ENCODE data around the gene FN3K.
A peak's percentile ranks its signal among the peaks of the same experiment; 100 is the strongest.

Gene FN3K

DNA sequence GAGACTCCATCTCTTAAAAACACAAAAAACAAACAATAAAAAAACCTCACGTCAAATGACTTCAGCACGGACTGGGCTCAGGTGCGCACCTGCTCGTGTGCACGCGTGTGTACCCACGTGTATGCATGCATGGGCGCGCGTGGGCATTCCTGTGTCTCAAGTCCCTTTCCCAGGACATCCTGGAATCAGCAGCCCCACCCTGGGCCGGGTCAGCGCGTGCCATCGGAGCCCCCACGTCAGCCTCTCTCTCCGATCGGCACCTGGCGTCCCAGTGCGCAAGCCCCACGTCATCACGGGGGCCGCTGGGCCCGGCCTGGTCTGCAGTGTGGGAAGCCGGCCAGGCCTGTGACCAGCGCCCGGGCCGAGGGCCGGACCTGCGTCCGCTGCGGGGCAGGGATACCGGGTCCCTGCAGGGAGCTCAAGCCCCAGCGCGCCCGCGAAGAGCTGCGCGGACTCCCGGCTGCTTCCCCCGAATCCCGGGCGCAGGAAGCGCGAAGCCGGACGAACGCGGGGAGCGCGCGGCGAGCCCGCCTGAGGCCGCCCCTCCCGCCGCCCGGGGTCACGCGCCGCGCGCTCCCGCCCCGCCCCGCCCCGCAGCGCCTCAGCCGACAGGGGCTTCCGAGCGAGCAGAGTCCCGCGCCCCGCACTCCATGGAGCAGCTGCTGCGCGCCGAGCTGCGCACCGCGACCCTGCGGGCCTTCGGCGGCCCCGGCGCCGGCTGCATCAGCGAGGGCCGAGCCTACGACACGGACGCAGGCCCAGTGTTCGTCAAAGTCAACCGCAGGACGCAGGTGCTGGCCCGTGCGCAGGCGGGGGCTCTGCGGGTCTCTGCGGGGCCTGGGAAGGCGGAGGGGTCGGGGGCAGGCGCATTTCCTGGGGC, at the start of gene FN3K:
Gene FN3K, plus strand, starts transcription at position 629 of the 880 bp plus-strand sequence. Its CDS starts 22 bp downstream, at position 651.
- peak; percentile 13 for DNase-seq (ENCODE audit: low spot score)

DNA sequence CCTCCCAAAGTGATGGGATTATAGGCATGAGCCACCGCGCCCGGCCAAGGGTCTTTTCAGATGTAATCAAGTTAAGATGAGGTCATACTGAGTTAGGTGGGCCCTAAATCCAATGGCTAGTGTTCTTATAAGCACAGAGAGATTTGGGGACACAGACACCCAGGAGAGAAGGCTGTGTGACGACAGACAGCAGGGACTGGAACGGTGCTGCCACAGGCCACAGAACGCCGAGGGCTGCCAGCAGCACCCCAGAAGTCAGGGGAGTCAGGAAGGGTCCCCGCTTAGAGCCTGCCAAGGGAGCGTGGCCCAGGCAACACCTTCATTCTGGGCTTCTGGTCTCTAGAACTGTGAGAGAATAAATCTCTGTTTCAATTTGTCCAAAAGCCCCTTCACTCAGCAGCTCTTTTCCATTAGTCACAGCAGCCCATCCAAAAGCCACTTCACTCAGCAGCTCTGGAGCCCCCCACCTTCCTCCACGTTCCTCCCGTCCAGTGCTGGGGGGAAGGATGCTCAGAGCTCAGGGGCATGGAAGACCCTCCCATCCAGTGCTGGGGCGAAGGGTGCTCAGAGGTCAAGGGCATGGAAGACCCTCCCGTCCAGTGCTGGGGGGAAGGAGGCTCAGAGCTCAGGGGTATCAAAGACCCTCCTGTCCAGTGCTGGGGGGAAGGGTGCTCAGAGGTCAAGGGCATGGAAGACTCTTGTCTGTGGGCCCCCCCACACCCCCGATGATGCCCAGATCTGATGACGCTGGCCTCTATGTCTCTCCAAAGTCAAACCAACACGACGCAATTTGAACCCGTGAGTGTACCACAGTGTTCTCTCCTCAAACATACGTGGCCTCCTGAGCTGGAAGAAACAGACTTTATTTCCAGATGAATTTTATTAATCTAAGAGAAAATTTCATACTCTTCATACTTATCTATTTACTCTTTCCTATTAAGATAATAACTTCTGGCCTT, 48.8 kb upstream of the FN3K start:
- DNase-seq (ENCODE audit: low spot score), result no peak

DNA sequence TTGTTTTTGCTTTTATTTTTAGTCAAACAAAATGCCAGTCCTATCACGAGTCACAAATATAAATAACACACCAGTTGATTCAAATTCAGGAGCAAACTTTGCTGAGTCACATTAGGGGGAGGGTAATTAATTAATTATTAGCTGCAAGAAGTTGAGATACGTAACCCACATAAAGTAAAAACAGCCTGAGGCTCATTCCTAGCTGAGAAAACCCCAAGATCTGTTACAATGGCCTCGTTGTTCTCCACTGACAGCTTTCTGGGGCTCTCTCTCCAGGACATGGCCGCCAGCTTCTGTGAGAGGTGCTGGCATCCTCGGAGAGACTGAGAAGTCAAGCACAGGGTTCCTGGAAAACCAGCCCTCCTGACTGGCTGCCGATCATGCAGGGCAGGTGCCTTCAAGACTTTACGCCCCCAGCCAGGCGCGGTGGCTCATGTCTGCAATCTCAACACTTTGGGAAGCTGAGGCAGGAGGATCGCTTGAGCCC, 48.0 kb upstream of the FN3K start:
- no peak for DNase-seq (ENCODE audit: low spot score)

DNA sequence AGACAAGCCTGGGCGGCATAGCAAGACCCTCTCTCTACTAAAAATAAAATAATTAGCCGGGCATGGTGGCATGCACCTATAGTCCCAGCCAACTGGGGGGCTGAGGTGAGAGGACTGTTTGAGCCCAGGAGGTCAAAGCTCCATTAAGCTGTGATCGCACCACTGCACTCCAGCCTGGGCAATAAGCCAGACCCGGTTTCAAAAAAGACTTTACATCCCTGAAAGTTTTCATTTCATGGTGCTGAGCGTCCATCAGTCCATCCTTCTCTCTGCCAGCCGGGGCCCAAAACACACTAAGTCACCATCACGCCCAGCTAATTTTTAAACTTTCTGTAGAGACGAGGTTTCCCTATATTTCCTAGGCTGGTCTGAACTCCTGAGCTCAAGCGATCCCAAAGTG, 47.5 kb upstream of the FN3K start:
- DNase-seq (ENCODE audit: low spot score), result no peak

DNA sequence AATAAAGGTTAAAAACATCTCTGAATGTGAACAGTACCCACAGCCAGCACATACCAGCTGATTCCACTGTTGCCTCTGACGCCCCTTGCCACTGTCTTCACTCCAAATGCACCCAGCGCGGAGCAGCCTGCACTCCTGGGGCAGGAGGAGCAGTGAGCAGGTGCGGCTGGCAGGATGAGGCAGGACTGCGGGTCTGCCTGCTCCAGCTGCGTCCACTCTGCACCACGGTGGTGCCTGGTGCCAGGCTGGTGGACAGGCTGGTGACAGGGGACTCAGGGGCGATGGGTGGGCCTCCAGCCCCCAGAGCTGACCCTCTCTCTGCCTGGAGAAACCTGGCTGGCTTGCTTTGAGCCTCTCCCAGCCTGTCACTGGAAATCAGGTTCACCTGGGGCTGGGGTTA, 46.3 kb upstream of the FN3K start:
- DNase-seq (ENCODE audit: low spot score), result no peak

DNA sequence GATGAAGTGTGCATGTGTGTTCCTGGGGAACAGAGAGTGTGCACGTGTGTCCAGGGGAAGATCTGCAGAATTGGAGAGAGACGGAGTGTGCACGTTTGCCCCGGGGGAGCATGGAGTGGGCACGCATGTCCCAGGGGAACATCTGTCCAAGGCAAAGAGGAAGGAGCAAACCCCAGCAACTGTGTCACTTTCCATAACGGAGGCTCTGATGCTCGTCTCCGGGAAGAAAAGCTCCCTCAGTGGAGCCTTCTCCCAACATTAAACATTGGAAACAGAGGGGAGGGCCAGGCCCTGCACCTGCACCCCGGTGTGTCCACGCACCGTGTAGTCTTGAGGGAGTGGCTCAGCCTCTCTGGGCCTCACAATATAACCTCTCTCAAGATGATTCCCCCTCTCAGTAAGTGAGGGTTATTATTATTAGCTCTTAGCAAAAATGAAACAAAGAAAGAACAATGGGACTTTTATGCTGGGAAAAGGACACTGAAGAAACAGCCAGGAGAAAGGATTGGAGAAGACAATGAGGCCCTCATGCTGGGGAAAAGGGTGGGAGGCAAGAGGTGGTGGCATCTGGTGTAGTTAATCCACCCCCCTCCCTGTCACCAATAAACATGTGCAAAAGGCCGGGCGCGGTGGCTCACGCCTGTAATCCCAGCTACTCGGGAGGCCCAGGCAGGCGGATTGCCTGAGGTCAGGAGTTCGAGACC, 44.5 kb upstream of the FN3K start:
- no peak for DNase-seq (ENCODE audit: low spot score)

DNA sequence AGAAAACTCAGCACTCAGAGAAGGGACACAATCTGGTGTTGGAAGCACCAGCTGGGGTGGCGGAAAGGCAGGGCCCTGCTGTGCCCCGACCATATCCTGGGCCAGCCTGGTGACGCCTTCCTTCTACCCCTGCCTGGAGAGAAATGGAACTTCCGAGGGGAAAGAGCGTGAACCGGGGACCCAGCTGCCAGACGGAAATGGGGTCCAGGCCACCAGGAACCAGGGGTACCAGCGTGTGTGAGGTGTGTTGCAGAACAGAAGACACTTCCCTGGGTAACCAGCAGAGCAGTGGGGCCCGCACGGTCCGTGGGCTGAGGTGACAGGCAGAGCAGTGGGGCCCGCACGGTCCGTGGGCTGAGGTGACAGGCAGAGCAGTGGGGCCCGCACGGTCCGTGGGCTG, 43.7 kb upstream of the FN3K start:
- DNase-seq (ENCODE audit: low spot score), result no peak

DNA sequence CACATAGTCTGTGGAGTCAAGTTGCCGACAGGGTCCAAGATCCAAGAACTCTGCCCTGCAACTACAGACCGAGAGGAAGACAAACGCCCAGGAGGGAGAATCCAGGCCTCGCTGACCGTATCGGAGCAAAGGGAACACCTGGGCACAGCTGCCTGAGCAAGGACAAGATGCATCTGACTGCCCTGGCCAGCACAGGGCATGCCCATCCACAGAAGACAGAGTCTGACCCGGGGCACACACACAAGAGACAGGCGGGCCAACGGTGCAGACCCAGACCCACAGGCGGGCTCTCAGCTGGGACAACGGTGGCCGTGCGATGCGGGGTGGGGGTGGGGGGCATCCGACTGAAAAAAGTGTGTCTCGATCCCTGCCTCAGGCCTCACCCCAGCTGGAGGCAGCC, 43.1 kb upstream of the FN3K start:
- no peak for DNase-seq (ENCODE audit: low spot score)

DNA sequence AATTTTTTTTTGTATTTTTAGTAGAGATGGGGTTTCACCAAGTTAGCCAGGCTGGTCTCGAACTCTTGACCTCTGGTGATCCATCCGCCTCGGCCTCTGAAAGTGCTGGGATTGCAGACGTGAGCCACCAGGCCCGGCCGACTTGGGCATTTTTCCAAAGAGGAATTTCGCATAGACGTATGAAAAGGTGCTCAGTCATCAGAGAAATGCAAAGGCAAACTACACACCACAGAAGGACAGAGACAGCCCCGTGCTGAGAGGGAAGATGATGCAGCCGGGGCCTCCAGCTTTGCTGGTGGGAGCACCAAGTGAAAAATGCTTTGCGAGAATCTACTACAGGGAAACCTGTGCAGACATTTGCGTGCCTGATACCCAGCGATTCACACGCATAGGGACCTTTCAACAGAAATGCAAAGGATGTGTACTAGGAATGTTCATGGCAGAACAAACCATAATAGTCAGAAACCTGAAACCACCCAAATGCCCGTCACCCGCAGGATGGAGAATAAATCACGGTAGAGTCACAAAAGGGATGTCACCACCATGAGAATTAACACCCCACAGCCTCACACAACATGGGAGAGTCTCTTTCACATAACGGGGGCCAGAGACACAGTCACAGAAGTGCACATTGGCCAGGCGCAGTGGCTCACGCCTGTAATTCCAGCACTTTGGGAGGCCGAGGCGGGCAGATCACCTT, 42.1 kb upstream of the FN3K start:
- DNase-seq (ENCODE audit: low spot score), result no peak

DNA sequence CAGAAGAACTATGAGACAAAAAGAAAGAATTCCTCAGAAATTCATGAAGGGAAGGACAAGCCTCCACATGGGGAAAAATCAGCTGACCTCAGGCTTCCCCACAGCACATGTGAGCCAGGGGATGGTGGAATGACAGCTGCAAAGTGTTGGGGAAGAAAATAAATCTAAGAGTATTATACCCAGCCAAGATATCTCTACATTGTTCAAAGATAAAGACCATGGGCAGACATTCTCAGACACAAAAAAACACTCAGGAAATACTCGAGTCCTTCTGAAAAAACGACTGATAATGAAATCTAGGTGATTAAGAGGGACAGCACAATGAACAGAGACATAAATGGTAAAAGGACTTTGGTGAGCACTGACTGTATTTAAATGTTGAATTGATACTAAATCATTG, 40.8 kb upstream of the FN3K start:
- DNase-seq (ENCODE audit: low spot score), result no peak

DNA sequence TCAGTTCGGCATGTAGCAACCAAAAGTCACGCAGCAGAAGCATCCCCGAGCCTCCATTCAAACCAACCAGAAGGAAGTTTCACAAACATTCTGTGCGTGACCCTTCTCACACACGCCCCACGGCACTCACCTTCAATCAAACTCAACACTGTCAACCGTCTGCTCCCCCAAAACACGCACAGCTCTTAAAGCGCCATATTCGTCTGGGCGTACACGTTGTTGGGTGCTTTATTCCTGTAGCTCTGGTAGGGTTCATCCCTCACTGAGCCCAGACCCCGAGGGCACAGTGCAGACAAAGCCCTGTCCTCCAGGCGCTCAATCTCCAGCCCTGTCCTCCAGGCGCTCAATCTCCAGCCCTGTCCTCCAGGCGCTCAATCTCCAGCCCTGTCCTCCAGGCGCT, 39.2 kb upstream of the FN3K start:
- DNase-seq (ENCODE audit: low spot score), result no peak

DNA sequence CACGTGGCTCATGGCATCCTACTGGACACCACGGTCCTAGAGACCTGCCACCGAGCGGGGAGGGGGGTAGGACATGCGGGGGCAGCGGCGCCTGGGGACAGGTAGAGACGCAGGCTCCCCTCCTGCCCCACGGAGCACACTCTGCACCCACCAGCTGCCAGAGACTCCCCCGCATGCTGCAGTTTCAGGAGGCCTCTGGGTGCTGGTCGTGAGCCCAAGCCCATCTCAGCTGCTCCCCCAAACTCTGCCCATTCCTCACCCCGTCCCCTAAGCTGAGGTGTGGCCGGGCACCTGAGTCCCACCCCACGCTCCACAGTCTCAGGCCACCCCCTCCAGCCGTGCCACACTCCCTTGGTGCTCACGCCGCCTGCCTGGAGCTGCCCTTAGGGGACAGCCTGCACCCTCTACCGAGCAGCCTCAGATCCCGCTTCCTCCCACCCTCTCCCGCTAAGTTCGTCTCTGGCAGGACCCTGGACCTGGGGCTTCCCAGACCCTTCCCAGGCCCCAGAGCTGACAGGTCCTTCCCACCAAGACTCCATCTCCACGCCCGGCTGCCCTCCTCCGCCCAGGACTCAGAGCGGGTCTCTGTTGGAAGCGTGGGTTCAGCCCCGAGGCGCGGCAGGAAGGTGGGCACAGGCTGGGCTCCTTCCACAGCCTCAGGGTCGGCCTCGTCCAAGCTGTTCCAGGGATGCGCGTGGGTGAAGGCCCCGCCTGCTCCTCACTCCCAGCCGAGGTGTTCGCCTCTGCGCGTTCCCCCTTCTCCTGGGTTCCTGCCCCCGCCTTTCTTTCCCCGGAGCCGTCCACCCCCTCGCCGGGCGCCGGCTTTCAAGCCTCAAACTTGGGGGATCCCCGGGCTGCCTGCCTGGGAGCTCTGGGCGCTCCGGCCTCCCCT, 38.3 kb upstream of the FN3K start:
- no peak for DNase-seq (ENCODE audit: low spot score)

DNA sequence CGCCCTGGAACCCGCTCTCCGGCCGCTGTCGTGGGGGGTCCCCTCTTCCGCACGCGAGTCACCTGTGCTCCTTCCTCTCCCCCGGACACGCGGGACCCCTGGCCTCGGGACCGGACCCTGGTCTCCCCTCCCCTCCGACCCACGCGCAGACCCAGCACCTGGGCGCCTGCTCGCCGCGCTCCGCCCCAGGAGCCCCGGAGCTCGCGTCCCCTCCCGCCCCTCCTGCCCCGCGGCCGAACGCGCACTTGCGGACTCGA, 37.7 kb upstream of the FN3K start:
- no peak for DNase-seq (ENCODE audit: low spot score)

DNA sequence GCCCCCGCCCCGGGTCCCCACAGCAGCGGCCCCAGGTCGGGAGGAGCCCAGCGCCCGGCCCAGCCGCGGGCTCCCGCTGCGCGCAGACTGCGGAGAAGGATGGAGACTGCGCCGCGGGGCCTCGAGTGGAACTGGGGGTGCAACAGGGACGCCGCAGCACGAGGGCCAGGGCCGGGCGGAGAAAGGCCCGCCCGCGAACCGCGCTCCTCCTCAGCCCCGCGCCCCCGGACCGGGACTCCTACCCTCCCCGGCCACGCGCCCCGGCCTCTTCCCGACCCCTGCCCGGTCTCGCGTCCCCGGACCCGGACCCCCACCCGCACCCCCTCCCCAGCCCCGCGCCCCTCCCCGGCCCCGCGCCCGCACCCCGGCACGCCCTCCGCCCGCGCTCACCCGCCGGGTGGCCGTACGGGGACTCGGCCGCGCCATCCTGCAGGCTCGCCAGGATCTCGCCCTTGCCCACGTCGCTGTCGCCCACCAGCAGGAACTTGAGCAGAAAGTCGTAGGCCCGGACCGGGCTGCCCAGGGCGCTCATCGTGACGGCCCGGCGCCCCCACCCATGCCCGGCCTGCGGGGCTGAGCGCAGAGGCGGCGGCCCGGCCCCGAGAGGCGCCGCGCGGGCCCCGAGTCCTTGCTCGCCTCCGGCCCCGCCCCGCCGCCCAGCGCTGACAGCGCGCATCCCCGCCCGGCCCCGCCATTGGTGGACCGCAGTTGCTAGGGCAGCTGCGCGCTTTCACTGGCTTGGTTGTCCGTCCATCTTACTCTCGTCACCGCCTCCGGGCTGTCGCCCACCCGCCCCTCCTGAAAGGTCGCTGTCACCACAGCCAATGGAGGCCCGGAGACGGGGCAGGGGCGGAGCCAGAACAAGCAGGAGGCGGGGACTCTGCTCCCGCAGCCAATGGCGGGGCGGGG, 37.1 kb upstream of the FN3K start, which contains the start of gene RAB40B:
Gene RAB40B, minus strand, starts transcription at position 634 of the 909 bp plus-strand sequence. Its CDS starts 102 bp downstream, at position 532.
- peak; percentile 99 for DNase-seq (ENCODE audit: low spot score)

DNA sequence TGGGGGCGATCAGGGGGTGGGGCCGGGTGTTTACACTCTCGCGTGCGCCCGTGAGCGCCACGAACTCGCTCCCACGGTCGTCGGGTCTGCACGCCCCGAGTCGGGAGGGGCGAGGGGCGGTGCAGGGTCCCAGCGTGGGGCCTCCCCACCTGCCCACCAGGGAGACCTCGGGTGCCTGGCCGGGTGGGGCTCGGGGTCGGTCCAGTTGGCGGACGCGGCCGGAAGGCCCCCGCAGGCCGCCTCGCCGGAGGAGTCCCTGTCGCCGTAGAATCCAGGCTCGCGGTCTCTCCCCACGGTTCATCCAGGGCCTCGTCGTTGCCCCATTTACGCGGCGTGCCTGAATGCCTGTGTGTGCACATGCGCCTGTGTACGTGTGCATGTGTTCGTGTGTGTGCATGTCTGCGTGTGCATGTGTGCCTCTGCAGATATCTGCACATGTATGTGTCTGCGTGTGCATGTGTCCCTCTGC, 36.4 kb upstream of the FN3K start:
- no peak for DNase-seq (ENCODE audit: low spot score)

DNA sequence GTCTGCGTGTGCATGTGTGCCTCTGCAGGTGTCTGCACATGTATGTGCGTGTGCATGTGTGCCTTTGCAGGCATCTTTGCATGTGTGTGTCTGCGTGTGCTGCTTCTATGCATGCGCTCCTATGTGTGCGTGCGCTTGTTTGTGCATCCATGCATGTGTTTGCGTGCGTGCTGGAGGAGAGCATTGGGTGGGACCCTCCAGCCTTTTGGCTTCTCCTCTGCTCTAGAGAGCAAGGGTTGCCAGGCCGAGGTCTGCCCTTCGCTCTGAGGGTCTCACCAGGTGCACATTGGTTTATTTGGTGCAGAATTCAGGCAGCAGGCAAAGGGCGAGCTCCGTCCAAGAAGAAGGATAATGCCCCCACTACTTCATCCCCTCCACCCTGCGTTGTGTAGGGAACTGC, 35.9 kb upstream of the FN3K start:
- no peak for DNase-seq (ENCODE audit: low spot score)

DNA sequence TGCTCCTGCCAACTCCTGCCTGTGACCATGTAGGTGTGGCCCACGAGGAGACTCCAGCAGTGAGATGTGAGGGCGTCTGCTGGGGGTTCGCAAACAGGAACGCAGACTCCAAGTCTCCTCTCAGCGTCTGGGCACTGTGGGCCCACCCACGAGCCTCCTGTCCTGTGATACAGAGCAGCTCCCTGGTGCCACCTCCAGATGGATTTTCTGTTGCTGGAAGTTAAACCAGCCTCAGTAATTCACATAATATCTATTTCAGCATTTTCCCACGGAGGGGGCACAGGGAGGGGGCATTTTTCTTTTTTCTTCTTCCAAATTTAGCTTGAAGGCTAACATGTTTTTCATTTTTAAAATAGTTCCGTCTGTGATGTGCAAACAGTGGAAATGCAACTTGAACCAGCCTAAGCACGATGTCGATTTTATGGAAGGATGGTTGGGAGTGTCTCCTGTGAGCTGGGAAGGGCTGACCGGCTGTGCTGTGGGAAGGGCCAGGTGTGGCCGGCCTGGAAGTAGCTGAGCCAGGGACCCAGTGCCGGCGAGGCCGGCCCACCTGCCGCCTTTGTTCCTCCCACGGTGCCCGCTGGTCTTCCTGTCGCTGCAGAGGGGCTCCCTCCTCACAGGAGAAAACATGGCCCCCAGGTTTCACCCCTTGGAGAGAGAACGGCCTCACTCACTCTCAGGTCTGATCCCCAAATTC, 33.0 kb upstream of the FN3K start:
- DNase-seq (ENCODE audit: low spot score), result no peak

DNA sequence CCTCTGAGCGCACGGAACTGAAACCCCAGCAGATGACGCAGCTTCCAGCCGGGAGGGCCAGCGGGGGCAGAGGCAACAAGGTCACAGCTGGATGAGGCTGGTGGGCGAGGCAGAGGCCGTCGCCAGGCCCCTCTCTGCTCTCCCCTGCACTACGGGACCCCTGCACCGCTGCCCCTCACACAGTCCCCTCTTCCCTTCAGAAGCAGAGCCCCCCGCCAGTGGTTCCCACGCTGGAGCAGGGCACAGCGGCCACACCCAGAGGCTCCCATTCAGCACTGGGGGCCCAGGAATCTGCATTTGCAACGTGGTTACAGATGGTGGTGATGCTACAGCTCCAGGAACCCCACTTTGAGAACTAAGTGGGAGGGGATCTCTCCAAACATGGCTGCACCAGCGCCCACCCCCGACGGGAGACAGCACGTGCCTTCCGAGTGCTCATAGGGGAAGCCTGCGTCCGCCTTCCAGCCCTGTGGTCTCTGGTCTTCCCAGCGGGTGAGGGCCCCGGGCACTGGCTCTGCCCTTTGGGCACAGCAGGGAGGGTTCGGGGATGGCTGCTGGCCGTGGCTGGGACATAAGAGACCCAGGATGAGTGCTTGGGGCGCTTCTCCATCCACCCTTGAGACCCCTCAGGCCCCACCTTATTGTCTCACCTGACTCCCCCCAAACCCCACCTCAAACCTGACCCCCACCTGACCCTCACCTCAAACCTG, 32.2 kb upstream of the FN3K start:
- no peak for DNase-seq (ENCODE audit: low spot score)
